ENCODE measurements around the gene SHOC2. TPM values are rescaled to one million over a fixed set of nuclear protein-coding genes. Genes with fewer than 3 reads are reported as not detected.

Gene SHOC2
- total and polyA plus RNA-seq, 2 of the 13 experiments (the other 11 are each of a cell fraction or from before 2014, with no cell fraction given) = 8.6 to 25.5 TPM

DNA sequence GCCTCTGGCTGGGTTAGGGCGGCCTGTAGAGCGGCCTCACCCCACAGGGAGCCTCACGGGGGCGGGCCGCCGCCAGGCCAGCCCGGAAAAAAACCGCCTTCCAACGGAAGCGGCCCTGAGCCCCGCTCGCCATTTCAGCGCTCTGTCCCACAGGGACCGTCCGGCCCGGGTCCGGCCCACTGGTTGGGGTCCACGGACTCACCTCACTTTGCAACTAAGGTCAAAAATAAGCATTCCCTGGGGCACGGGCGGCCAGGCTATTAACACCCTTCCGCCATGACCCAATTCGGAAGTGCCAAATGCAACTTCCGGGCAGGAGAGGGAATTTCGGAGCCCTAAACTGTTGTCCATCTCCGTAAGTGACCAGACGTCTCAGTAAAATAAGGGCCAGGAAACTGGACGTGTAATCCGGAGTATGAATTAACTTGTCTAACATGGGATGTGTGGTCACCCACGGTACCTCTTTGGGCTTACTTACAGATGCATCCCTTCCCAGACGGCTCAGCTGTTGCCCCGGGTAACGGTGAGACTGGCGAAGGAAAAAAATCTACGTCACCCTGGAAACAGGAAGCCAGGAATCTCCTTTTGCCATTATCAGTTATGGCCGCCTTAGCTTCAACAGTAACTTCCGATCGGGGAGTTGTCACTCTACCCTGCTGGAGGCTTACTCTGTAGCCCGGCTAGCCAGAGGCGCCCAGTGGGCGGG is 608 bp upstream of the SHOC2 start, which contains the start of gene BBIP1 (continued):
- TF ChIP-seq, protein P1, sequence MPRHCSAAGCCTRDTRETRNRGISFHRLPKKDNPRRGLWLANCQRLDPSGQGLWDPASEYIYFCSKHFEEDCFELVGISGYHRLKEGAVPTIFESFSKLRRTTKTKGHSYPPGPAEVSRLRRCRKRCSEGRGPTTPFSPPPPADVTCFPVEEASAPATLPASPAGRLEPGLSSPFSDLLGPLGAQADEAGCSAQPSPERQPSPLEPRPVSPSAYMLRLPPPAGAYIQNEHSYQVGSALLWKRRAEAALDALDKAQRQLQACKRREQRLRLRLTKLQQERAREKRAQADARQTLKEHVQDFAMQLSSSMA (CRISPR knock-in tag; IDR thresholded peaks at IDR 0.05) = no peak; the same call in 1 of the 2 replicates
- TF ChIP-seq ZFX (CRISPR knock-in tag; IDR thresholded peaks at IDR 0.05; ENCODE audit: low read depth) = peak; percentile 92
- no peak; the same call in 1 of the 2 replicates for TF ChIP-seq ZNF136 (CRISPR knock-in tag; IDR thresholded peaks at IDR 0.05; ENCODE audit: low read depth)
- no peak for TF ChIP-seq ZNF205 (CRISPR knock-in tag; IDR thresholded peaks at IDR 0.05)
- TF ChIP-seq ISX (CRISPR knock-in tag; conservative IDR thresholded peaks at IDR 0.05) = no peak; the same call in none of the 2 replicates
- no peak for TF ChIP-seq ZSCAN30 (CRISPR knock-in tag; IDR thresholded peaks at IDR 0.05)
- TF ChIP-seq HNF4G (IDR thresholded peaks at IDR 0.05; ENCODE audit: borderline replicate concordance, low read depth, low read length) = no peak
- TF ChIP-seq HNF4G (CRISPR knock-in tag; IDR thresholded peaks at IDR 0.05; ENCODE audit: borderline replicate concordance, low read depth) = no peak
- TF ChIP-seq NR1H2 (CRISPR knock-in tag; IDR thresholded peaks at IDR 0.05; ENCODE audit: borderline replicate concordance, low read depth) = no peak
- TF ChIP-seq ATF7 (IDR thresholded peaks at IDR 0.05) = 0 out of 2 replicates have a peak, but pooled peaks have one; percentile 12
- TF ChIP-seq ATF7 (CRISPR knock-in tag; IDR thresholded peaks at IDR 0.05) = no peak
- no peak for TF ChIP-seq ZNF446 (CRISPR knock-in tag; IDR thresholded peaks at IDR 0.05)
- no peak for TF ChIP-seq SNAI1 (CRISPR knock-in tag; IDR thresholded peaks at IDR 0.05; ENCODE audit: borderline replicate concordance)
- TF ChIP-seq ZNF562 (CRISPR knock-in tag; IDR thresholded peaks at IDR 0.05; ENCODE audit: borderline replicate concordance) = no peak
- TF ChIP-seq, protein P2, sequence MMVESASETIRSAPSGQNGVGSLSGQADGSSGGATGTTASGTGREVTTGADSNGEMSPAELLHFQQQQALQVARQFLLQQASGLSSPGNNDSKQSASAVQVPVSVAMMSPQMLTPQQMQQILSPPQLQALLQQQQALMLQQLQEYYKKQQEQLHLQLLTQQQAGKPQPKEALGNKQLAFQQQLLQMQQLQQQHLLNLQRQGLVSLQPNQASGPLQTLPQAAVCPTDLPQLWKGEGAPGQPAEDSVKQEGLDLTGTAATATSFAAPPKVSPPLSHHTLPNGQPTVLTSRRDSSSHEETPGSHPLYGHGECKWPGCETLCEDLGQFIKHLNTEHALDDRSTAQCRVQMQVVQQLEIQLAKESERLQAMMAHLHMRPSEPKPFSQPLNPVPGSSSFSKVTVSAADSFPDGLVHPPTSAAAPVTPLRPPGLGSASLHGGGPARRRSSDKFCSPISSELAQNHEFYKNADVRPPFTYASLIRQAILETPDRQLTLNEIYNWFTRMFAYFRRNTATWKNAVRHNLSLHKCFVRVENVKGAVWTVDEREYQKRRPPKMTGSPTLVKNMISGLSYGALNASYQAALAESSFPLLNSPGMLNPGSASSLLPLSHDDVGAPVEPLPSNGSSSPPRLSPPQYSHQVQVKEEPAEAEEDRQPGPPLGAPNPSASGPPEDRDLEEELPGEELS (CRISPR knock-in tag; IDR thresholded peaks at IDR 0.05) = peak; percentile 12; the same call in 1 of the 2 replicates
- TF ChIP-seq HDAC1 (CRISPR knock-in tag; IDR thresholded peaks at IDR 0.05) = peak; percentile 88
- no peak for TF ChIP-seq MTA3 (CRISPR knock-in tag; IDR thresholded peaks at IDR 0.05)
- TF ChIP-seq ZNF546 (CRISPR knock-in tag; conservative IDR thresholded peaks at IDR 0.05) = no peak; the same call in none of the 2 replicates
- TF ChIP-seq ZNF670 (CRISPR knock-in tag; IDR thresholded peaks at IDR 0.05; ENCODE audit: borderline replicate concordance) = 0 out of 2 replicates have a peak, but pooled peaks have one; percentile 77
- TF ChIP-seq ZNF790 (CRISPR knock-in tag; IDR thresholded peaks at IDR 0.05; ENCODE audit: borderline replicate concordance) = no peak
- TF ChIP-seq MLLT10 (CRISPR knock-in tag; IDR thresholded peaks at IDR 0.05) = no peak
- TF ChIP-seq NPAS2 (CRISPR knock-in tag; IDR thresholded peaks at IDR 0.05; ENCODE audit: borderline replicate concordance) = no peak
- TF ChIP-seq POLR2G (IDR thresholded peaks at IDR 0.05; ENCODE audit: low read depth, low read length) = peak; percentile 96
- no peak; the same call in 1 of the 2 replicates for TF ChIP-seq KDM4B (CRISPR knock-in tag; IDR thresholded peaks at IDR 0.05)
- TF ChIP-seq, protein P3, sequence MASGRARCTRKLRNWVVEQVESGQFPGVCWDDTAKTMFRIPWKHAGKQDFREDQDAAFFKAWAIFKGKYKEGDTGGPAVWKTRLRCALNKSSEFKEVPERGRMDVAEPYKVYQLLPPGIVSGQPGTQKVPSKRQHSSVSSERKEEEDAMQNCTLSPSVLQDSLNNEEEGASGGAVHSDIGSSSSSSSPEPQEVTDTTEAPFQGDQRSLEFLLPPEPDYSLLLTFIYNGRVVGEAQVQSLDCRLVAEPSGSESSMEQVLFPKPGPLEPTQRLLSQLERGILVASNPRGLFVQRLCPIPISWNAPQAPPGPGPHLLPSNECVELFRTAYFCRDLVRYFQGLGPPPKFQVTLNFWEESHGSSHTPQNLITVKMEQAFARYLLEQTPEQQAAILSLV (CRISPR knock-in tag; IDR thresholded peaks at IDR 0.05; ENCODE audit: borderline replicate concordance) = no peak; the same call in 1 of the 2 replicates
- TF ChIP-seq, protein P4, sequence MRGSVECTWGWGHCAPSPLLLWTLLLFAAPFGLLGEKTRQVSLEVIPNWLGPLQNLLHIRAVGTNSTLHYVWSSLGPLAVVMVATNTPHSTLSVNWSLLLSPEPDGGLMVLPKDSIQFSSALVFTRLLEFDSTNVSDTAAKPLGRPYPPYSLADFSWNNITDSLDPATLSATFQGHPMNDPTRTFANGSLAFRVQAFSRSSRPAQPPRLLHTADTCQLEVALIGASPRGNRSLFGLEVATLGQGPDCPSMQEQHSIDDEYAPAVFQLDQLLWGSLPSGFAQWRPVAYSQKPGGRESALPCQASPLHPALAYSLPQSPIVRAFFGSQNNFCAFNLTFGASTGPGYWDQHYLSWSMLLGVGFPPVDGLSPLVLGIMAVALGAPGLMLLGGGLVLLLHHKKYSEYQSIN (CRISPR knock-in tag; IDR thresholded peaks at IDR 0.05; ENCODE audit: borderline replicate concordance) = no peak
- peak; percentile 58; the same call in 1 of the 2 replicates for TF ChIP-seq POLR2AphosphoS5 (IDR thresholded peaks at IDR 0.05; ENCODE audit: low read depth, low read length)
